VCaP (cell line): ENCODE data around the gene KRT6C.
"Not testable (repeated sequence)": the region's sequence is repeated elsewhere in the genome, so short reads cannot be mapped to it uniquely, and the experiment has no call there.

Experiments used
- H3K27ac ChIP-seq: fragments of 450-650 bp; 2 replicates; pipeline ENCODE4 v1.5.1; 2017
- CTCF ChIP-seq: fragments of 450-650 bp; conservative IDR thresholded peaks from 2 replicates; pipeline ENCODE4 v1.5.1; 2017; ENCODE audit warnings: mild to moderate bottlenecking, moderate library complexity

The KRT6C gene

DNA sequence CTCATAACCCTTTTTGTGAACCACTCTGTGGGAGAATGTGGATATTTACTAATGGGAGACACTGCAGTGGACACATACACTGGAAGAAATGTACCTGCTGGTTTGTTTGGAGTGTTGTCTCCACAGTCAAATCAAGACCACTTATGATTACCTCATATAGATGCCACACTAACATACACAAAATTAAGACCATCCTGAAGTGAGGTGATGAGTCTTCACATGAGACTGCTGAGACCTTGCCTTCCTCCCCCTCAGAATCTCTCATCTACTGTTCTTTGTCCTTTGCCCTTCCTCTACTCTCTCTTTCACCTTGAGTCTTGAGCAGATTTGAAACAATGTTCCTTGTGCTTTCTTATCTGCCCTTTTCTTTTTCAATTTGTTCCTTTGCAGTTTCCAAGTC lies 15.1 kb upstream of the KRT6C start:
- no peak overlapping the region for H3K27ac ChIP-seq
- no peak for TF ChIP-seq CTCF

GRCh38 chr12:52487744-52488443 lies 14.3 kb upstream of the KRT6C start:
- H3K27ac ChIP-seq = not testable (repeated sequence)

DNA sequence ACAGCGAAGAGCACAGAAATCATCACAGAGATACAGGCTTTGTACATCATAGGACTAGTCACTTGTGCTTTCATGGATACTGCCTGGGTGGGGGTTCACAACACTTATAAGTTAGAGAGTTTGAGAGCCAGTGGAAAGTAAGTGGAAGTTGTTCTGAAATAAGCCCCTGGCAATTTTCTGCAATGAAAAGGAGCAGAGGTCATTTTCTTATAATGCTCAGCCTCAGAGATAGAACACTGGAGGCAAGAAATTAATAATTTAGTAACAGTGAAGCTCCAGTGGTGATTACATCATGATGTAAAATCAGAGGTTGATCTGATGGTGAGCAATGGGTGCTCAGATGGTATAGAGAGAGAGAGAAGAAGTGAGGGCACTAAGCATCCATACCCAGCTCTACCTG lies 13.6 kb upstream of the KRT6C start:
- no peak for TF ChIP-seq CTCF
- H3K27ac ChIP-seq = no peak overlapping the region

DNA sequence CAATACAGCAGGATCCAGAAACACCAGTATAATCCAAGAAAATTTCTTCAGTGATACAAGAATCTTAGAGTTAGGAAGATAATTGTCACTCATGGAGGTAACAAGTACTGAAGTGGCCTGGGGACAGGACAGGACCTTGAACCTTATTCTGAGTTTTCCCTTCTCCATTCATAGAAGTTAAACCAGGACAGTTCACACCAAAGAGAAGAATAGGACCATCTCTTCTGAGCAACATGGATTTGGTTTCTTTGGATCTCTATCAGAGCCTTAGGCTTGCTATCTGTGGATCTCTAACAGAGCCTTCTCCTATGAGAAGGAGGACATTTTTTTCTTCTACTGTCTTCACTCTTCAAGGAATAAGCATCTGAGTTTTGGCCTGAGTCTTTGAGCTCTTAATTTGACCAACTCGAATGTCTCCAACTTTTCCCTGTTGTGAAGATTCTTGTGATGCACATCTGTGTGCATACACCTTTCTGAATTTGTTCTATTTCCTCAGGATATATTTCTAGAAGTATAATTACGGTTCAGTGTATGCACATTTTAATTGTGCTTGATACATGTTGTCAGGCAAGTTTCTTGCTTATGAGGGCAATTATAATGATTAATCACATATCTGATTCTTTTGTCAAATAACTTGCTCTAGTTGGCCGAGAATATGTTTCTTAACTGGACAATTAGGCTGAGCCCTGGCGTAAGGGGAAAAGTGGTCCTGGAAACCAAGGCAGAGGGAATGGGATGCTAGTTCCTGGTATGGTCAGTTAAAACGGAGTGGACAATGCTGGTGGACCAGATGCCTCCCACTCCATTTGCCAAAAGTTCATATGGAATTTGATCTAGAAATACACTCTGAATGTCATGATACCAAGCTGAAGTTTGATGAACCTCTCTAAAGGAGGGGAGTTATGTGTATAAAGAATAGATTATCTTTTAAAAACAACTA lies 12.8 kb upstream of the KRT6C start:
- no peak overlapping the region for H3K27ac ChIP-seq
- no peak for TF ChIP-seq CTCF

- no peak overlapping the region for H3K27ac ChIP-seq
- no peak for TF ChIP-seq CTCF
Observed at GRCh38 chr12:52480073-52480472, 6.5 kb upstream of the KRT6C start.

- no peak for TF ChIP-seq CTCF
- no peak overlapping the region for H3K27ac ChIP-seq
Observed at GRCh38 chr12:52477651-52478050, 4.0 kb upstream of the KRT6C start.

- TF ChIP-seq CTCF = no peak
- no peak overlapping the region for H3K27ac ChIP-seq
Observed at GRCh38 chr12:52474212-52474611, 607 bp upstream of the KRT6C start.

- H3K27ac ChIP-seq = no peak overlapping the region
- TF ChIP-seq CTCF = no peak
Observed at GRCh38 chr12:52469853-52470252, 3.8 kb downstream of the KRT6C start.
